Sigmoid colon (tissue), 4 donors: ENCODE data around the gene UTS2B.

ENCODE experiments used
- CTCF ChIP-seq, 4 experiments: fragments of 450-650 bp in 3 of 4; fragments of 200-600 bp in 1 of 4; IDR thresholded peaks; one replicate each; pipeline ENCODE4 v1.5.1; 2016 to 2019; ENCODE audit warnings: antibody characterized with exemption in 4 of 4, mild to moderate bottlenecking in 3 of 4, moderate library complexity in 2 of 4
- EP300 ChIP-seq, 4 donors: sonication (generic); formaldehyde crosslinking; IDR thresholded peaks; one replicate each; pipeline ENCODE4 v1.6.1; 2017; ENCODE audit warnings: antibody characterized with exemption in 4 of 4
- POLR2A ChIP-seq, 2 donors: fragments of 450-650 bp; IDR thresholded peaks; one replicate each; pipeline ENCODE4 v1.6.1; 2016; ENCODE audit warnings: antibody characterized with exemption in 2 of 2, mild to moderate bottlenecking in 2 of 2, moderate library complexity in 2 of 2

DNA sequence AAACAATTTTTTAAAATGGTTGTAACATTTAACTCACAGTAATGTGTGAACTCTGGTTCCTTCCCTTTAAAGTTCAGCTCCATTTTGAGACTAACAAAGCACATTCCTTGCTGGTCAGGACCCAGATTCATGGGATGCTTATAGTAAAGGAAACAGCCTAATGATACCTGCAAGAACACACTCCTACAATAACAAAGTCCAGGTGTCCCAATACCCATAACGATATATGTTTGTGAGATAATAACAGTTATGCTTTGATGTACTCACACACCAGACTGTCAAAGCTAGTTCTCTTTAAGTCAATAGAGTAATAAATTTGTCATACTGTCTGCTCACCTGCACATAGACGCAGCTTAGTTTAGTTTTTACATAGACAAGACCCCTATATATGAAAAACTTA lies 17.0 kb downstream of the UTS2B start:
- TF ChIP-seq CTCF (IDR thresholded peaks at IDR 0.05) (no peak), POLR2A (IDR thresholded peaks at IDR 0.05) (no peak), EP300 (IDR thresholded peaks at IDR 0.05) (no peak)
